Stimulated activated CD8-positive, alpha-beta memory T cell treated with anti-CD3 and anti-CD28 coated beads, Interleukin-15, amount 100 ng/mL, for 4 hours (primary cell): ENCODE data around the gene PRRX1.

Experiments
- DNase-seq, 2 donors: peaks; one replicate each; pipeline ENCODE4 v3.0.0-alpha.2; 2020; ENCODE audit warnings: low read depth in 2 of 2

The PRRX1 gene

DNA sequence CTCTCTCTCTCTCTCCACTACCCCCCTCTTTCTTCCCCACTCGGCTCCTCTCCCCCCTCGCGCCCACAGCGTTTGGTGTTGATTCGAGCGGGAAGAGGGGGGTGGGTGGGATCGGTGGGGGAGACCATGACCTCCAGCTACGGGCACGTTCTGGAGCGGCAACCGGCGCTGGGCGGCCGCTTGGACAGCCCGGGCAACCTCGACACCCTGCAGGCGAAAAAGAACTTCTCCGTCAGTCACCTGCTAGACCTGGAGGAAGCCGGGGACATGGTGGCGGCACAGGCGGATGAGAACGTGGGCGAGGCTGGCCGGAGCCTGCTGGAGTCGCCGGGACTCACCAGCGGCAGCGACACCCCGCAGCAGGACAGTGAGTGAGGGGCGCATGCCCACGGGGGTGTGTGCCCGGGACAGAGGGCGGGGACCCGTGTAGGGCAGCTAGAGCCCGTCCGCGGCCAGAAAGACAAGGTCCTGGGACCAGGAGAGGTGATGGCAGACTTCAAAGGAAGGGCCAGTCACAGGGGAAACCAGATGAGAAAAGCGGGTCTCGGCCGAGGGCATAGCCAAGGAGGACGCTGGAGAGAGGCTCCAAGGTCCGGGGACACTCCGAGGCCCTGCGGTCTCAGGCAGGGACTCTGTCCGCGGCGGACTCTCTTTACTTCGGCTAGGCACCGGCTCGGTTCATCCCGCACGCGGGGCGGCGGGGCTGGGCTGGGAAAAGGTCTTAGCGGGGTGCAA is at the start of gene PRRX1:
Gene PRRX1 (plus strand): TSS at position 39 of the 735 bp plus-strand sequence. CDS start 88 bp downstream, at position 127.
- DNase-seq, result no peak

DNA sequence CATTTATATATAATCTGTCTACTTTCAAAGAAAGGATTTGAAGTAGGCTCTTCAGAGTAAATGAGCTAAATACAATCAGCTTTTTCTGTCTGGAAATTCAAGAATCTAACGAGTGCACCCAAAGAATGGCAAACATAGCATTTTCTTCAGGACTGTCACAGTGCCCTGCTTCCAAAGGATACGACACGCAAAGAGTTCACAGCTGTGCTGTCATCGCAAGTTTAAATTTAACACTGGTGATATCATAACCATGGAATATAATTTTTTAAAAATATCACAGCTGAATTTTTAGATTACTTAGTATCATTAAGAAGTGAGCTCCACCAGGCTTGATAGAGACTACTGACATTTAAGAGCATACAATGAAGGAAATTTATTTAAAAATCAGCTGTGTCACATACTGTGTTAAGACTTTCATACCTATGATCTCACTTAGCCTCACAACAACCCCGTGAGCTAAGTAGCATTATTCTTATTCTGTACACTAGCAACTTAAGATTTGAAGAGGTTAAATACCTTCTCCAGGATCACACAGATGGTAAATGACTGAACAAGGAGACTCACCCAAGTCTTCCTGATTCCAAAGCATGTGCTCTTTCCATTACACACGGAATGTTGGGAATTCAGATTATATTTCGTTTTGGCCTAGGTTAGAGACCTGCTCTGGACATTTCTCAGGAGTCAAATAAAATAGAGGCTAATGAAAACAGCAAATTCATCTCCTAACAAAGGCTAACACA is 46.2 kb upstream of the PRRX1 start:
- DNase-seq, result no peak

DNA sequence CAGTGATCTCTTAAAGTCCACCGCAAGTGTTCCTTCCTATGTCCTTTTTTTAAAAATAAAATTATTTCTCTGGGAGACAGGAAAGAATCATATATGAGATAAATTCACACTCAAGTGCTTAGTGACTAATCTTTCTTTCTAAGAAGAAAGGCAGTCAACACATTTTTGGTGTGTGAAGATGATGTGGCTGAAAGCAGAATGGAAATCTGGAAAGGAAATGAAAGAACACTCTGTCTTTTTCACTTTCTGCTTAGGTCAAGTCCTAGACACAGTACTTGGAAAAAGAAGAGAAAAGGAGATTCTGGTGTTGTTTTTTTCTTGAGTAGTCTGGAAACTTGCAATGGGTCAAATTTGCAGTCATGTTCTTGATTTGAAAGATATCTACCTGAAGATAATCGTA is 45.5 kb upstream of the PRRX1 start:
- DNase-seq, result no peak

DNA sequence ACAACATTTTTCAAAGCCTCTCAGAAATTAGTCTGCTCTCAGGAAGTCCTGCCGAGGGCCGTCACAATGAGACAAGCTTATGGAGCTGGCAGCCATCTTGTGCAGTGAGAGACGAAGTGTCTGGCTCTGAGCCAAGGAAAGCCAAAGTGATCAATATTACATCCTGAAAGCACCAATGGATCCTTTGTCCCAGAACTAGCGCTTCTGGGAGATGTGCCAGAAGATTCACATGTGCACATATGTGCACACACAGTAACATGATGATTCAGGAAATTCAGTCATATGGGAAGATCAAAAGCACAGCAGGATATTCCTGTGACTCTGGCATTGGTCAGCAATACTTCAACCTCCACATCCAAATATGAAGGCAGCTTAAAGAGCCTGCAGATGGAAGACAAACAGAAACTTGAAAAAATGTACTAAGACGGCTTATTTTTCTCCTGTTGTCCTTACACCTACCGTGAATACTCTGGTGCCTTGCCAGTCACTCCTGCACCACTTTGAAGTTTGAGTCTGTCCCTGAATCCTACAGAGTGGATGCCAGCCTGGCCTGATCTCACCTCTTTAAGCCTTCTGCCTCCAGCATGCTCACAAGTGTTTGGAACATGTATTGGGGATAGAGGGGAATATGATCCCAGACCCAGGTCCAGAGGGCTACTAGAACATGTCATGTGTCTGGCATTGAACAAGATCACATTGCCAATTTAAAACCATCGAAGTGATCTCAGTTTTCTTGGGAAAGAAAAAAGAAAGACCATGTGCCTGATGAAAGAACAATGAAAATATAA is 44.5 kb upstream of the PRRX1 start:
- DNase-seq, result no peak

DNA sequence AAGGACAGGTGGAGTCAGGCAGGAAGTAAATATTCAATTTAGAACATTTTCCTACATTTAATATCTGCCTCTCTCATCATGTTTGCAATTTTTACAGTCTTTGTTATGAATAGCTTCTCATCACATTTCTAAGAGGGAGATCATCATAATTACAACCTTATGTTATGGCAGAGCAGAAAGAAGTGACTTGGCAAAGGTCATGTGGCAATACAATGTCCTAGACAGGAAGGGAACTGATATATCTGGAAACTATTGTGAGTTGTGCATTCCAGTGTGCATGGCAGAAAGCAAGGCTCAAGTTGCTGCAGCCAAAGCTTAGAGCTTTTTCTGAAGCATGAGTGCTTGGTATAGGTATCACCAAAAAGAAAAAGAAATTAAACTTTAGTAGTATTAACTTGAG is 43.8 kb upstream of the PRRX1 start:
- DNase-seq, result no peak

DNA sequence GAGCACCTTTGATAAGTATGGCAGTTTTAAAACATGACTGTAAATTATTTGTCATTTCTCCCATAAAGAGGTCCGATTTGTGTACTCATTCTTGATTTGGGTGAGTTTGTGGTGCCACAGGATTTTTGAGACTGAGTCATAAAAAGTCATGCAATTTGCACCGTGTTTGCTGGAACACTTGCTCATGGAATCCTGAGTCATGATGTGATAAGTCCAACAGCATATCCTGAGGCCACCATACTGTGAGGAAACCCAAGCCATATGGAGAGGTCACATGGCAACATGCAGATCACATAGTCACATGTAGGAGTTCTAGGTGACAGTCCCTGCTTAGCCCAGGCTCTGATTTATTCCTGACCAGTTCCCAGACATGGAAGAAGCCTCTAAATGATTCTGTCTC is 40.8 kb upstream of the PRRX1 start:
- DNase-seq, result no peak

DNA sequence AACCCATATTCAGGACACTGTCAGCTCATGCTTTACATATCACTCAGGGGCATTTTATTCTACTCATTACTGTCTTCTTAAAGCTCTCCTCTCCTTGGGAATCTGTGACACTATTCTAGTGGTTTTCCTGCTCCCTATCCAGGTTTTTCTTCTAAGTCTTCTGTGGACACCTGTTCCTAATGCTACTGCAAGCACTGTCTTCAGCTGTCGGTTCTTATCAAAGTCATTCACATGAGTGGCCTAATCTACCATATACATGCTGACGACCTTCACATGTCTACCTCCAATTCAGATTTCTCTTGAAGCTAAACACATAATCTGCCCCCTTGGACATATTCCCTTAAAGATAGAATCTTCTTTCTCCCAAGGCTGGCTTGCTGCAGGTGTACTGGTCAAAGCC is 39.8 kb upstream of the PRRX1 start:
- no peak for DNase-seq

DNA sequence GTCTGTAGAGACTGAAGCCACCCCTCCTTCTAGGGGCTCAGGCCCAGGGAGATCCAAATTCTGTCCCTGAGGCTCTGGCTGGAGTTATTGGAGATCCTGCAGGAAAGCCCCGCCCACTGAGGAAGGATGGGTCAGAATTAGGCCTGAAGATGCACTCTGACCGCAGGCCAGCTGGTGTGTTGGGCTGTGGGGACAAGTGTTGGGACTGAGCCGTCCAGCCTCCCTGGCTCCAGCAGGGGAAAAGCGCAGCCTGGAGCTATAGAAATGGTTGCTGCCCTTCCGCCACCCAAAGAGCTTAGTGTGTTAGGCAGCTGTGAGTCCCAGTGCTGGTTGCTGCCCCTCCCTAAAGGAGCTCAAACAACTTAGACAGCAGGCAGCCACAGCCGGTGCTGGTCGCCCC is 33.0 kb upstream of the PRRX1 start:
- no peak for DNase-seq

DNA sequence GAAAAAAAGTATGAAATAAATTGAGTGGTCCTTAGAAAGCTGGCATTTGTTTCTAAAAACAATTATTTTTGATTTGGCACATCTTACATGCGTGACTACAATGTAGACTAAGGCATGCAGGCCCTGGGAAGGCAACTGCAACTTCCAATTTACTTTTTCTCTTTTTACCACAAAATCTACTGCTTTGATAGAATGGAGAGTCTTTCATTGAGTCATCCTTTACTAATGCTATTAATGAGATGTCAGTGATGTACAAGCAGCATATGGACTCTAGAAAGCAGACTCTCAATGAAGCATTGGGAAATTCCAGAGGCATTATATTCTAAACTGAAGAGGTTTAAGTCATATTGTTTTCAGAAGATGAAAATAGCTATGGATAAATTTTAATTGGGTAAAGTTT is 29.6 kb upstream of the PRRX1 start:
- no peak for DNase-seq

DNA sequence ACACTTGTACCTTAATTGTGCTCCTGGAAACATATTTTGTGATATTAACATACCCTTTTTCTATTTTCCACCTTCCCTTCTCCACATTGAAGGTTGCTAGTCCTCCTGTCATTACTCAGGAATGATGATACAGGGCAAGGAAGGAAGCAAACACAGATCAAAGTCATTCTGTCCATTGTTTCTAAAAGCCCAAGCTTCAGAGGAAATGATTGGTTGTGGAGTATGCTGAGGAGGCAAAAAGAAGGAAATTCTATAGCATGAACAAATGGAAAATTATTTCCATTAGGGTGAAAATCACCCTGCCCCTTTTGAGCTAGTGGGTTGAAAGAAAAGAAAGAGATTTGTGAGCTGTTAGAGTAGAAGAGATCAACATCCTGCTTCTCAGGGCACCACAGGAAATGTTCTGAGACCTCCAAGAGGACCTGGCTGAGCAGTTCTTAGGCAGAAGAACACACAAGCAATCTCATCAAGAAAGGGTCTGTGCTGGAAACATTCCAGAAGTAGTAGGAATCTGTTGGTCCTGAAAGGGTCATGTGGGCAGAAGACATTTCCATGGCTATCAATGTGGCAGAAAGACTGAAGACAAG is 29.0 kb upstream of the PRRX1 start:
- DNase-seq, result no peak

DNA sequence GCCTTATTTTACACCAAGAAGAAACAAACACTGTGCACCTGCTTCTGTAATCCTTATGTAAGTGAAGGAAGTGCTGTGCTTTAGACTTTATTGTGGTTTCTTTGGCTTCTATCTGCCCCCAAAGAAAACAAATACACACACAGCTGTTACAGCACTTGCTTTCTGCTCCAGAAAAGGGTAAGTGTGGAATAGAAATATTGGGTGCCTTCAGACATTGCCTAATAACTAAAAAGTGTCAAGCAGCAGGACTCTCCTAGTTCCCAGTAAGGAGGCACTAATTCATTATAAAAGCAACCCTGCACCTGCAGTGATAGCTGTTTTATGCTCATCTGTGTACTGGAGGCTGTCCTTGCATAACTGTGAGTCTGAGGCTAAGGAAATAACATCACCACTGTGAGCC is 23.4 kb upstream of the PRRX1 start:
- no peak for DNase-seq

DNA sequence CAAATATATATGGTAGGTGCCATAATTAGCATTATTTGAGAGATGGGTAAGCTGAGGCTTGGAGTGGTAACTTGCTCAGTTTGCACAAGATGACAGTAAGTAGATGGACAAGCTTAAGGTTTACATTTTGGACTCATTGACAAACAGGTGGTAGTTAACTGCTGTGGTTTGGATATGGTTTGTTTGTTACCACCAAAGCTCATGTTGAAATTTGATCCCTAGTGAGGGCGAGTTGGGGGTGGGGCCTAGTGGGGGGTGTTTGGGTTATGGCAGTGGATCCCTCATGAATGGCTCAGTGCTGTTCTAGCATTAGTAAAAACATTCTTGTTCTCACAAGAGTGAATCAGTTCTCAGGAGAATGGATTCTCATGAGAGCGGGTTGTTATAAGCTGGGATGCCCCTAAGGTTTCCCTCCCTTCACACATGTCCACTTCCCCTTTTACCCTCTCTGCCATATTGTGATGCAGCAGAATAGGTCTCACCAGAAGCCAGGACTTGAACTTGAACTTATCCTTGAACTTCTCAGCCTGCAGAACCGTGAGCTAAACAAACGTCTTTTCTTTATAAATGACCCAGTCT is 6.6 kb upstream of the PRRX1 start:
- no peak for DNase-seq

DNA sequence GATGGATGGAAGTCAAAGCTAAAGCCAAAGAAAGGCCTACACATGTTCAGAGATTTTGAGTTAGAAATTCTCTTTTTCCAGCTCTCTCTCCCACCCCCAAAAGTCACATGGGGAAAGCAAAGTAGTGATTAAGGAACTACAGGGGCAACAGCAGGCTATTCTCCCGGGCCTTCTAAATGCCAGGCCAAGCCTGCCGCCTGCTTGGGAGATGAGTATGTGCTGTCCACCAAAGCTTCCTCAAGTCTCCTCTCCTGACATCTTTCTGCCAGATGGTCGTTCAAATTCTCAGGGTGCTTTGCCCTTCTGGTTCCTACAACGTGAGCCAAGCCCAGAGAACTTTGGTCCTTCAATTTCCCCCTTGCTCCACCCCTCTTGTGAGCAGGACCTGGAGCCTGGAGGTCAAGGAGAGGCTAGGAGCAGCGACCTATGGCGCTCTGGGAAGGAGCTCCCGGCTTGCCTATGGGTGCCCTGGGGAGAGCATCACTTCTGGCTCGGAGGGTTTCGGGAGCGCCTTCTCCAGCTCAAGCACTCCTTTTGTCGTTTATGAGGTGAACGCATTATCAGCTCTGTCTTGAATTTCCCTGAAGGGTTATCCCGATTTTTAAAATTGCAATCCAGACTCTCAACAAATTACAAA is 4.4 kb upstream of the PRRX1 start:
- no peak for DNase-seq

DNA sequence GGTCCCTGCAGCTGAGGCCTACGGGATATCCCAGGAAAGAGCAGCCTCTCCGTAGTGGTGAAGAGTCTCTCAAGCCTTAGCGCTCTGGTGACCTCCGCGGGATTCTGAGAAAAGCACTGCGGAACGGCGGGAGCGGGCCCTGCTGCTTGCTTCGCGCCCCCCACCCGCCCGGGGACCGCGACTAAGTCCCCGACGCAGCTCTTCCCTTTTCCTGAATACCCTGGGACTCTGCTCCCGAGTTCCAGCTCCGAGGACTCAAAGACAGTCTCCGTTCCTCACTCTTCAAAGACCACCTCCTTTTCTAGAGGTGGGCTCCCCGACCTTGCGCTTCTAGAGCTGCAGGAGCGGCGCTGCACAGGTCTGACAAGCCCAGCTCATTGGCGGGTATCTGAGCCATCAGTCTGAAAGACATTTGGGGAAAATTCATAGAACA is 3.6 kb upstream of the PRRX1 start:
- DNase-seq, result no peak

DNA sequence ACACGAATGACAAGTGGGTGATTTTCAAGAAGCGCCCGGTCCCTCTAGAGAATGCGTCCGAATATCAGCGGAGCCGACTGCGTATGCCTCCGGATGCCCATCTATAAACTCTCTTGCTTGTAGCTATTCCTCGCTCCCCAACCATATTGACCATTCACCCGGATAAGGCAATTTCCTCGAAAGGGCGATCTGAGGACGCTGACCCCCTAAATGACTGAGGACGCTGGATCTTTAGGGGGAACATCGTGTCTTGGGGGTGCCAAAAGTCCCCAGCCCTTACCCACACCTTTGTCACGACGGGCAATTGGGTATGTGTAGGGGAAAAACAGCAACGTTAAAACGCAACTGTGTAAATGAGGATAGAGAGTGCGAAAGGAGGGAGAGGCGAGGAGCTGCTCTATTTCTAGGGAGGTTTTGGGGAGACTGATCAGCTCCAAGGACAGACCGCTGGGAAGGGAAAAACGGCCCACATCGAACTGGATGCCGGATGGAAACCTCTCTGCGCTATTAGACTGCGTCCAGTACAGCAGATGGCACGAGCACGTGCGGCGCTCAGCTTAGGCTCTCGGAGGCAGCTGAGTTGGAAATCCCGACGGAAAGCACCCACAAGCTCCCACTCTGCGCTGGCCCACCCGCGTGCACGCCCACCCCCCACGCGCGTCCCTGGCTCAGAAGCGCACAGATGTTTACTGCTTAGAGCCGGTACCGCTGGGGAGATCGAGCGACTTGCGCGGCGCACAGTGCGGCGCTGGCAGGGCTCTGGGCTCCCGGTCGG is 2.9 kb upstream of the PRRX1 start:
- no peak for DNase-seq

DNA sequence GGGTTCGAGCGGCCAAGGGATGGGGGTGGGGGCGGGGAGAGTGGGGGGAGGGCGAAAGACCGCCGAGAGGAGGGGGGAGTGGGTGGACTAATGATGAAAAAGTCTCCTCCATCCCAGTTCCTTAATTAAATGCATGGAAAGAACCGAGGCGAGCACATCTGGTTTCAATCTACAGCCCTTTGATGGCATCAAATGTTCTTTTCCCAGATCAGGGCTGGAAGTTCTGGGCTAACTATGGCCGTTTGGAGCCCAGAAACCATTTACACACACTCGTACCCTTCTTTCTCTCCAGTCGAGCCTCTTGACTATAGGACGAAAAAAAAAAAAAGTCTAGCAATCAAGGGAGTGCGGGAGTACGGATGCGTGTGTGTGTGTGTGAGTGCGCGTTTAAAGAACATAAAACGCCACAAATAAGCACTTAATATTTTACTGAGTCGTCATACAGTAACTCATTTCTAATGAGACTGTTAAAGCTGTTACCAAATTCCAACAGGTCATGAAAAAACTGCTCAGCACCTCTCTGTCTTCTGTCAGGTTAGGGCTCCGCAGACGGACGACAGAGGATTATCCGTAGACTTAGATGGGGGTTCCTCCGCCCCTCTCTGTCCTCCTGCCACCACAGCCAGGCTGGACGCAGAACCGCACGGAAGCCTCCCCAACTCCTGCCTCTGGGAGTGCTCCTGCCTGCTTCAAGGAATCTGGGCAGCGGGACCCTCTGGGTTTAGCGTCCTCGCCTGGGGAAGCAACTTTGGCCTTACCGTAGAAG is 2.1 kb upstream of the PRRX1 start:
- DNase-seq, result no peak

DNA sequence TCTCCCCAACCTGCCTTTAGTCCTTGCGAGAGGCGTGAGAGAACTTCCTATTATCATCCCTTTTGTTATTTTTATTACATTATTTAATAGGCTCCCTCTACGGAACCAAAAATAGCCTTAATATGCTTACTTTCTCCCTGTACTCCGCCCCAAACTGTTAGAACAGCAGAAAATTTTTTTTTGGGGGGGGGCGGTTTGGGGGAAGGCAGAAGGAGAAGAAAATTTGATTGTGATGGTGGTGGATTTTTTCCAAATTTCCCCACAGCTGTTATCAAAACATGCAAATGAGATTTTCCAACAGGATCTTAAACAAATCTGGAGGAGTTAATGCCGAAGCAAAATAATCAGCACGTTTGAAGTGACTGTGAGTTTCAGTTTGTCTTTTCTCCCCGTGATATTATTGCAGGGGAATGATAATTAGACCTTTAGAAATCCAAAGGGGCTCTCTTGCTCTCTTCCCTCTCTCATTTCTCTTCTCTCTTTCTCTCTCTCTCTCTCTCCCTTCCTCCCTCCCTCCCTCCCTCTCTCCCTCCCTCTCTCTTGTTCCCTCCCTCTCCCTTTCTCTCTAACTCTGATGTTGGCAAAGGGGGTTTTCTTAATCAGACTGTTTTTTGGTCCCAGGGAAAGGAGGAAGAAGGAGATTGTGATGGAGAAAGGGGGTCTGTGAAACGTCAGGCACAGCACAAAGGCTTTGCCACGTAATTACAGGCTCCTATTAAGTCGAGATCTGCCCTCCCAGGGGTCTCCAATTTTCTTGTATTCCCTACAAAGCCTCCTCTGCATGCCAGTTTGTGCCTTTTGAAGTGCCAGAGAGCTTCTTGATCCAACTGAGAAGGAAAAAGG is 1.1 kb upstream of the PRRX1 start:
- DNase-seq, result no peak

DNA sequence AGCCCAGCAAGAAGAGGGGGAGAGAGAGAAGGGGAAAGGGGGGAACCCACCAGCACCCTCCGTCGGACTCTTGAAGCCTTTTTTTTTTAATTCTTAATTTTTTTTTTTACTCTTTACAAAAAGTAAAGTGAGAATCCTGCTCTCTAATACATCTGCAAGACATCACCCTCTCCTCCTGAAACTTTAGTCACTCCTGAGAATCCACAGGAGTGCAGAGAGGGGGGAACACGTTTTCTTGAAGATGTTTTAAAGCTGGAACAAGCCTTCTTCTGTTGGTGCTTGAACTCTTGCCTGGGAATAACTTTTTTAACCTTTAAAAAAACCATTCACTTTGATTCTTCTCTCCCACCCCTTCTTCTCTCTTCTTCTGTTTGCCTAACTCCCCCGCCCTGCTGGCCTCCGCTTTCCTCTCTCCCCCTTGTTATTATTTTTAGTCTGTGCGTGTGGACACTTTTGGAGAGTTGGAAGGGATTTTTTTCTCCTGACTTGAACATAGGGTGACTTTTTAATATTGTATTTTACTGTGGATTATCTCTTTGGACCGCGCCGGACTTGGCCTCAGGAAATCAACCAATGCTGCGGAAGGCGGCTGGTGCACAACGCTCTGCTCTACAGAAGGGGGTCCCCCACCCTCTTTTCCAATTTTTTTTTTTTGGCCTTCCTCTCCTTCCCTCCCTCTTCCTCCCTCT is 383 bp upstream of the PRRX1 start:
- DNase-seq, result no peak
